Keratinocyte (primary cell): ENCODE measurements around the gene WFS1. TPM values are rescaled to one million over a fixed set of nuclear protein-coding genes. Genes with fewer than 3 reads are reported as not detected.

ENCODE experiments used
- DNase-seq: peaks from one replicate; pipeline ENCODE4 v3.0.0-alpha.2; 2011; ENCODE audit warnings: low read depth, missing footprints, low spot score
- FAIRE-seq: peaks from 2 replicates; lab custom pipeline; 2011; peaks lifted over from hg19 to GRCh38; lab: Jason Lieb, UNC
- H2AFZ ChIP-seq: 2 replicates; pipeline ENCODE4 v1.6.0; 2012; ENCODE audit warnings: low read length, control low read depth, inconsistent platforms; ENCODE audit not compliant: control insufficient read depth
- H3K27ac ChIP-seq: 2 replicates; pipeline ENCODE4 v1.5.1; 2011; ENCODE audit warnings: low read length; ENCODE audit not compliant: control insufficient read depth, insufficient read depth
- H3K27me3 ChIP-seq: 3 replicates; pipeline ENCODE4 v1.6.0; 2011; ENCODE audit warnings: low read length; ENCODE audit not compliant: control insufficient read depth, insufficient read depth; ENCODE audit errors: extremely low read depth
- H3K36me3 ChIP-seq, 2 experiments: 2 replicates in 1 of 2; 3 replicates in 1 of 2; pipeline ENCODE4 v1.5.1; 2011; ENCODE audit warnings: low read length in 2 of 2, mild to moderate bottlenecking in 1 of 2; ENCODE audit not compliant: control insufficient read depth in 2 of 2, insufficient read depth in 2 of 2; ENCODE audit errors: extremely low read depth in 1 of 2
- H3K4me1 ChIP-seq: 3 replicates; pipeline ENCODE4 v1.5.1; 2011; ENCODE audit warnings: low read length; ENCODE audit not compliant: control insufficient read depth, insufficient read depth; ENCODE audit errors: extremely low read depth
- H3K4me2 ChIP-seq: 3 replicates; pipeline ENCODE4 v1.6.0; 2011; ENCODE audit warnings: low read depth, low read length; ENCODE audit not compliant: control insufficient read depth, insufficient read depth; ENCODE audit errors: extremely low read depth
- H3K4me3 ChIP-seq, 3 experiments: fragments of 200-600 bp in 1 of 3; sonication (generic) in 1 of 3; 2 replicates in 2 of 3; 3 replicates in 1 of 3; pipeline ENCODE4 v1.5.1; 2011 to 2016; ENCODE audit warnings: low read length in 3 of 3, mild to moderate bottlenecking in 3 of 3, control low read depth in 2 of 3, inconsistent platforms in 1 of 3, low read depth in 1 of 3, mixed read lengths in 1 of 3, mixed run types in 1 of 3, moderate library complexity in 1 of 3; ENCODE audit not compliant: control insufficient read depth in 2 of 3, insufficient read depth in 2 of 3; ENCODE audit errors: extremely low read depth in 1 of 3
- H3K79me2 ChIP-seq: 2 replicates; pipeline ENCODE4 v1.6.0; 2012; ENCODE audit warnings: low read length; ENCODE audit not compliant: control insufficient read depth, insufficient read depth
- H3K9ac ChIP-seq: 3 replicates; pipeline ENCODE4 v1.6.0; 2011; ENCODE audit warnings: low read length; ENCODE audit not compliant: control insufficient read depth, insufficient read depth; ENCODE audit errors: extremely low read depth
- H3K9me1 ChIP-seq: 3 replicates; pipeline ENCODE4 v1.6.0; 2011; ENCODE audit warnings: low read length; ENCODE audit not compliant: control insufficient read depth, insufficient read depth; ENCODE audit errors: extremely low read depth
- H3K9me3 ChIP-seq: 2 replicates; pipeline ENCODE4 v1.5.1; 2012; ENCODE audit warnings: low read depth, low read length; ENCODE audit not compliant: control insufficient read depth
- H4K20me1 ChIP-seq: 3 replicates; pipeline ENCODE4 v1.6.0; 2011; ENCODE audit warnings: low read length; ENCODE audit not compliant: control insufficient read depth, insufficient read depth; ENCODE audit errors: extremely low read depth
- CTCF ChIP-seq, 3 experiments: IDR thresholded peaks in 1 of 3; conservative IDR thresholded peaks in 1 of 3; optimal IDR thresholded peaks in 1 of 3; 2 replicates in 2 of 3; 3 replicates in 1 of 3; pipeline versions ENCODE3 to v1.5.1; 2011; ENCODE audit warnings: low read length in 3 of 3, mild to moderate bottlenecking in 3 of 3, moderate library complexity in 2 of 3, control low read depth in 1 of 3, inconsistent platforms in 1 of 3; ENCODE audit not compliant: insufficient read depth in 2 of 3; ENCODE audit errors: extremely low read depth in 1 of 3
- EZH2 ChIP-seq: IDR thresholded peaks from one replicate; pipeline ENCODE4 v1.6.1; 2012; ENCODE audit warnings: inconsistent platforms, mild to moderate bottlenecking, low read length, moderate library complexity
- dilution Hi-C: fragments of 300-500 bp; cut with MboI; formaldehyde crosslinking; loops from one replicate; pipeline ENCODE4 v1.7.0; 2020; ENCODE audit warnings: low sequenced_read_pairs; ENCODE audit not compliant: extremely low pct_ligation_motif_present
- polyA plus RNA-seq, 5 experiments: library from polyadenylated mRNA; depleted of rRNA in 3 of 5; stranded (reverse) in 3 of 5; stranded (forward) in 1 of 5; unstranded in 1 of 5; fragments of >200 nt; gene quantifications; 1 replicate in 1 of 5; 2 replicates in 3 of 5; 3 replicates in 1 of 5; pipeline versions ENCODE4 v1.2.1 to v1.2.3, GENCODE V29; 2011 to 2012; ENCODE audit warnings: missing spikeins in 2 of 5, low read depth in 1 of 5, low replicate concordance in 1 of 5

The WFS1 gene
- polyA plus RNA-seq, 1 donor (not counting 4 experiments of a cell fraction or from before 2014, with no cell fraction given), result 7.0 TPM

- Histone ChIP-seq H3K9me1 (no peaks in the 10 kb centered on the region), H3K9me3 (no peaks in the 10 kb centered on the region), H3K4me3 (no peak overlapping the region), H3K4me2 (no peak overlapping the region), H4K20me1 (no peaks in the 10 kb centered on the region), H3K4me1 (no peaks in the 10 kb centered on the region), H2AFZ (no peak overlapping the region), H3K79me2 (no peaks in the 10 kb centered on the region), H3K36me3 (peaks cover 0 to 13% of the 10 kb centered on the region in 2 experiments), H3K9ac (no peak overlapping the region), H3K27me3 (no peaks in the 10 kb centered on the region), H3K27ac (no peak overlapping the region)
- TF ChIP-seq CTCF (optimal IDR thresholded peaks at IDR 0.05 in 1 of 3, IDR thresholded peaks at IDR 0.05 in 1 of 3, conservative IDR thresholded peaks at IDR 0.05 in 1 of 3; ENCODE audit: extremely low read depth in 1 of 3, insufficient read depth in 2 of 3, low read length in 3 of 3) (no peak), EZH2 (no peak)
- dilution Hi-C loops, result no loop called here
- no peak for DNase-seq
- no peak for FAIRE-seq
Measured at GRCh38 chr4:6290769-6291547, 21.3 kb downstream of the WFS1 start.

GRCh38 chr4:6291784-6292297 is 22.2 kb downstream of the WFS1 start:
- Histone ChIP-seq H3K27me3 (no peaks in the 10 kb centered on the region), H3K9me1 (no peaks in the 10 kb centered on the region), H3K4me3 (no peak overlapping the region), H3K9me3 (no peaks in the 10 kb centered on the region), H3K79me2 (no peaks in the 10 kb centered on the region), H3K27ac (no peak overlapping the region), H3K36me3 (peaks cover 0 to 11% of the 10 kb centered on the region in 2 experiments), H3K4me2 (no peak overlapping the region), H3K9ac (no peak overlapping the region), H3K4me1 (no peaks in the 10 kb centered on the region), H2AFZ (no peak overlapping the region), H4K20me1 (no peaks in the 10 kb centered on the region)
- DNase-seq (no peak), FAIRE-seq (no peak)
- no peak for TF ChIP-seq EZH2
- no peak for TF ChIP-seq CTCF (optimal IDR thresholded peaks at IDR 0.05 in 1 of 3, IDR thresholded peaks at IDR 0.05 in 1 of 3, conservative IDR thresholded peaks at IDR 0.05 in 1 of 3; ENCODE audit: extremely low read depth in 1 of 3, insufficient read depth in 2 of 3, low read length in 3 of 3)
- dilution Hi-C loops, result no loop called here
